Central memory CD8-positive, alpha-beta T cell (primary cell): ENCODE results near the gene XIRP2.

Experiments used
- ATAC-seq: fragments of 150-1000 bp; cut with Tn5 transposase; replicated peaks from 2 replicates; pipeline ENCODE4 v1.10.0; 2022; ENCODE audit warnings: mild to moderate bottlenecking, moderate FRiP score, moderate number of reproducible peaks; ENCODE audit not compliant: poor library complexity, severe bottlenecking; ENCODE audit errors: extremely low read depth
- DNase-seq, 2 donors: peaks; one replicate each; pipeline ENCODE4 v3.0.0; 2021; ENCODE audit warnings: low spot score in 2 of 2
- H3K27ac Mint-ChIP-seq: one replicate; pipeline ENCODE4 v1.8.0; 2022; ENCODE audit warnings: low read depth, mild to moderate bottlenecking, moderate library complexity, mixed read lengths
- H3K27me3 Mint-ChIP-seq: one replicate; pipeline ENCODE4 v1.8.0; 2022; ENCODE audit warnings: mixed read lengths
- H3K36me3 Mint-ChIP-seq: one replicate; pipeline ENCODE4 v1.8.0; 2022; ENCODE audit warnings: mild to moderate bottlenecking, moderate library complexity, mixed read lengths; ENCODE audit not compliant: insufficient read depth
- H3K4me1 Mint-ChIP-seq: one replicate; pipeline ENCODE4 v1.8.0; 2022; ENCODE audit warnings: mixed read lengths
- H3K4me3 Mint-ChIP-seq: one replicate; pipeline ENCODE4 v1.8.0; 2022; ENCODE audit warnings: mild to moderate bottlenecking, moderate library complexity, mixed read lengths
- H3K9me3 Mint-ChIP-seq: one replicate; pipeline ENCODE4 v1.8.0; 2022; ENCODE audit warnings: mixed read lengths

The XIRP2 gene

GRCh38 chr2:167294776-167295140, 406.5 kb downstream of the XIRP2 start:
- ATAC-seq = no peak
- no peaks in the 10 kb centered on the region for H3K9me3 Mint-ChIP-seq
- H3K27me3 Mint-ChIP-seq = peaks cover 35% of the 10 kb centered on the region
- no peak overlapping the region for H3K27ac Mint-ChIP-seq
- peak overlapping the region; percentile 77 for H3K4me3 Mint-ChIP-seq
- DNase-seq = no peak
- H3K36me3 Mint-ChIP-seq = peaks cover 2% of the 10 kb centered on the region
- peaks cover 14% of the 10 kb centered on the region for H3K4me1 Mint-ChIP-seq

- no peak overlapping the region for H3K27ac Mint-ChIP-seq
- H3K9me3 Mint-ChIP-seq = no peaks in the 10 kb centered on the region
- peaks cover 14% of the 10 kb centered on the region for H3K4me1 Mint-ChIP-seq
- DNase-seq (no peak), ATAC-seq (no peak)
- H3K4me3 Mint-ChIP-seq = no peak overlapping the region
- peaks cover 2% of the 10 kb centered on the region for H3K36me3 Mint-ChIP-seq
- peaks cover 21% of the 10 kb centered on the region for H3K27me3 Mint-ChIP-seq
Observed at GRCh38 chr2:167297292-167297691, 409.0 kb downstream of the XIRP2 start.

- Mint-ChIP-seq H3K4me1 (peaks cover 14% of the 10 kb centered on the region), H3K36me3 (peaks cover 2% of the 10 kb centered on the region), H3K27me3 (peaks cover 21% of the 10 kb centered on the region), H3K27ac (no peak overlapping the region), H3K4me3 (no peak overlapping the region), H3K9me3 (no peaks in the 10 kb centered on the region)
- no peak for DNase-seq
- no peak for ATAC-seq
Observed at GRCh38 chr2:167298017-167298416, 409.7 kb downstream of the XIRP2 start.
